22Rv1 (cell line): ENCODE results near the gene BAIAP2L1.

ENCODE experiments used
- ZFX ChIP-seq: fragments of 450-650 bp; IDR thresholded peaks from 2 replicates; pipeline ENCODE4 v1.6.1; 2017; ENCODE audit warnings: antibody characterized with exemption, borderline replicate concordance
- TF ChIP-seq, protein P1 (sequence below): fragments of 450-650 bp; IDR thresholded peaks from 2 replicates; pipeline ENCODE4 v1.5.1; 2017; ENCODE audit warnings: mild to moderate bottlenecking

GRCh38 chr7:98312201-98312600, 88.7 kb downstream of the BAIAP2L1 start:
- TF ChIP-seq, protein P1, sequence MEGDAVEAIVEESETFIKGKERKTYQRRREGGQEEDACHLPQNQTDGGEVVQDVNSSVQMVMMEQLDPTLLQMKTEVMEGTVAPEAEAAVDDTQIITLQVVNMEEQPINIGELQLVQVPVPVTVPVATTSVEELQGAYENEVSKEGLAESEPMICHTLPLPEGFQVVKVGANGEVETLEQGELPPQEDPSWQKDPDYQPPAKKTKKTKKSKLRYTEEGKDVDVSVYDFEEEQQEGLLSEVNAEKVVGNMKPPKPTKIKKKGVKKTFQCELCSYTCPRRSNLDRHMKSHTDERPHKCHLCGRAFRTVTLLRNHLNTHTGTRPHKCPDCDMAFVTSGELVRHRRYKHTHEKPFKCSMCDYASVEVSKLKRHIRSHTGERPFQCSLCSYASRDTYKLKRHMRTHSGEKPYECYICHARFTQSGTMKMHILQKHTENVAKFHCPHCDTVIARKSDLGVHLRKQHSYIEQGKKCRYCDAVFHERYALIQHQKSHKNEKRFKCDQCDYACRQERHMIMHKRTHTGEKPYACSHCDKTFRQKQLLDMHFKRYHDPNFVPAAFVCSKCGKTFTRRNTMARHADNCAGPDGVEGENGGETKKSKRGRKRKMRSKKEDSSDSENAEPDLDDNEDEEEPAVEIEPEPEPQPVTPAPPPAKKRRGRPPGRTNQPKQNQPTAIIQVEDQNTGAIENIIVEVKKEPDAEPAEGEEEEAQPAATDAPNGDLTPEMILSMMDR, result no peak
- TF ChIP-seq ZFX, result no peak
